ENCODE measurements around the gene P3H4.

P3H4 gene

GRCh38 chr17:41781404-41782110 is 30.2 kb downstream of the P3H4 start:
- Histone ChIP-seq H3K4me1 (ENCODE audit: low read length) (0 out of 2 replicates have a peak, but pooled peaks cover 3% of the 10 kb centered on the region), H3K27ac (ENCODE audit: low read length) (no peak overlapping the region), H3K4me3 (ENCODE audit: low read length) (no peak overlapping the region), H3K79me2 (ENCODE audit: low read length) (peaks cover 9% of the 10 kb centered on the region), H2AFZ (ENCODE audit: low read length) (no peak overlapping the region), H3K9me3 (replicated peaks; ENCODE audit: insufficient read depth, low read length) (no peaks in the 10 kb centered on the region), H3K36me3 (replicated peaks; ENCODE audit: insufficient read depth, low read length) (no peaks in the 10 kb centered on the region), H3F3A (ENCODE audit: insufficient read depth, low read length) (no peaks in the 10 kb centered on the region), H3K9me2 (replicated peaks; ENCODE audit: insufficient read depth, low read length) (no peaks in the 10 kb centered on the region), H4K20me1 (ENCODE audit: insufficient read depth, low read length) (no peaks in the 10 kb centered on the region), H3K4me2 (ENCODE audit: low read depth, low read length) (no peak overlapping the region), H3K27me3 (replicated peaks; ENCODE audit: insufficient read depth, low read length) (no peaks in the 10 kb centered on the region), H3K9ac (ENCODE audit: low read length) (no peak overlapping the region)
- no peak for TF ChIP-seq CTCF (IDR thresholded peaks at IDR 0.05; ENCODE audit: low read length)
- TF ChIP-seq EZH2phosphoT487 (IDR thresholded peaks at IDR 0.05; ENCODE audit: low read length) = no peak
- no peak for TF ChIP-seq EZH2 (optimal IDR thresholded peaks at IDR 0.05; ENCODE audit: low read depth, low read length)
- no peak for DNase-seq

GRCh38 chr17:41779954-41780353 is 31.8 kb downstream of the P3H4 start:
- DNase-seq = no peak
- Histone ChIP-seq H3K27ac (ENCODE audit: low read length) (no peak overlapping the region), H3K79me2 (ENCODE audit: low read length) (0 out of 2 replicates have a peak, but pooled peaks cover 2% of the 10 kb centered on the region), H3K4me3 (ENCODE audit: low read length) (no peak overlapping the region), H3K27me3 (replicated peaks; ENCODE audit: insufficient read depth, low read length) (no peaks in the 10 kb centered on the region), H4K20me1 (ENCODE audit: insufficient read depth, low read length) (no peaks in the 10 kb centered on the region), H3K9ac (ENCODE audit: low read length) (no peak overlapping the region), H3K9me2 (replicated peaks; ENCODE audit: insufficient read depth, low read length) (no peaks in the 10 kb centered on the region), H3K36me3 (replicated peaks; ENCODE audit: insufficient read depth, low read length) (no peaks in the 10 kb centered on the region), H3K9me3 (replicated peaks; ENCODE audit: insufficient read depth, low read length) (no peaks in the 10 kb centered on the region), H2AFZ (ENCODE audit: low read length) (no peak overlapping the region), H3K4me2 (ENCODE audit: low read depth, low read length) (no peak overlapping the region), H3F3A (ENCODE audit: insufficient read depth, low read length) (no peaks in the 10 kb centered on the region), H3K4me1 (ENCODE audit: low read length) (no peaks in the 10 kb centered on the region)
- TF ChIP-seq EZH2phosphoT487 (IDR thresholded peaks at IDR 0.05; ENCODE audit: low read length) (no peak), CTCF (IDR thresholded peaks at IDR 0.05; ENCODE audit: low read length) (no peak), EZH2 (optimal IDR thresholded peaks at IDR 0.05; ENCODE audit: low read depth, low read length) (no peak)

GRCh38 chr17:41777574-41778188 is 34.1 kb downstream of the P3H4 start:
- Histone ChIP-seq H3K4me3 (ENCODE audit: low read length) (no peak overlapping the region), H3K27ac (ENCODE audit: low read length) (no peak overlapping the region), H3F3A (ENCODE audit: insufficient read depth, low read length) (no peaks in the 10 kb centered on the region), H3K9me3 (replicated peaks; ENCODE audit: insufficient read depth, low read length) (no peaks in the 10 kb centered on the region), H3K4me1 (ENCODE audit: low read length) (no peaks in the 10 kb centered on the region), H3K36me3 (replicated peaks; ENCODE audit: insufficient read depth, low read length) (no peaks in the 10 kb centered on the region), H3K27me3 (replicated peaks; ENCODE audit: insufficient read depth, low read length) (no peaks in the 10 kb centered on the region), H3K79me2 (ENCODE audit: low read length) (no peaks in the 10 kb centered on the region), H4K20me1 (ENCODE audit: insufficient read depth, low read length) (no peaks in the 10 kb centered on the region), H2AFZ (ENCODE audit: low read length) (no peak overlapping the region), H3K4me2 (ENCODE audit: low read depth, low read length) (no peak overlapping the region), H3K9ac (ENCODE audit: low read length) (no peak overlapping the region), H3K9me2 (replicated peaks; ENCODE audit: insufficient read depth, low read length) (no peaks in the 10 kb centered on the region)
- DNase-seq = no peak
- TF ChIP-seq EZH2phosphoT487 (IDR thresholded peaks at IDR 0.05; ENCODE audit: low read length) = no peak
- no peak for TF ChIP-seq CTCF (IDR thresholded peaks at IDR 0.05; ENCODE audit: low read length)
- TF ChIP-seq EZH2 (optimal IDR thresholded peaks at IDR 0.05; ENCODE audit: low read depth, low read length) = no peak
